ENCODE measurements around the gene TRIM8. TPM values are rescaled to one million over a fixed set of nuclear protein-coding genes. Genes with fewer than 3 reads are reported as not detected.

TRIM8 gene
- total RNA-seq, 2 donors from 2014 or later = 27.7 to 32.7 TPM

DNA sequence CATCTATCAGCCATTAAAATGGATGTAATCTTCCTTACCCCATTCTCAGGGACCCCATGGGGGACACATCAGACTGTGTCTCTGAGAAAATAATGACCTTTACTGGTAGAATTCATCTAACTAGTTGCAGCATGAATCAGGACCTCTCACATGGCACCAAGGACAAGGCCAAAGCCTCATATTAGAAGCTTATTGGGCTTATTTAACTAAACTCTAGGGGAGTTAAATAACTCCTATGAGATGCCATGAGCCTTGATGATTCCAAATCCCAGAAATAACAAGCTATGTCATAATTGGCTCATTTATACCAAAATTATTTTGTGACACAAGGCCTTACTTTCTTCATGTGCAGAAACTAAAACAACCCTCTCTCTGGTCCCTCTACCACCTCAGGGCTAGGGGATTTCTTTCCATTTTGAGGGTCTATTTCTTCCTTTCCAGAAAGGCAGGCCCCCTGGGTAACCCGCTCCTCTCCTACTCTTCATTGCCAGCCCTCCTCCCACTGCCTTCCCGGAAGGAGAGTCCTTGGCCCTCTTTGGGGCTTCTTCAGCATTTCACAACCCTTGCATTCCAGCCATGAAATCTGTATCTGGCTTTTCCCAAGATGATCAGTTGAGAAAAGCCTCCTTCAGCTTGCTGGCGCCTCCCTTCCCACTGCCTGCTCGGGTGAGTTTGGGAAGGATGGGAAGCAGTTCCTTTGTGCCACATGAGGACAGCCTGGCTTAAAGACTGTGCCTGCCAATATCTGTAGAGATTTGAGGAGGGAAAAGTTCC is 41.8 kb upstream of the TRIM8 start:
- no peak overlapping the region for H3K4me3 Mint-ChIP-seq
- no peaks in the 10 kb centered on the region for H3K27me3 Mint-ChIP-seq (ENCODE audit: insufficient read depth)
- peaks cover 6% of the 10 kb centered on the region for H3K4me1 Mint-ChIP-seq
- H3K36me3 Mint-ChIP-seq (ENCODE audit: low read depth) = peaks cover 29% of the 10 kb centered on the region
- TF ChIP-seq, protein P1, sequence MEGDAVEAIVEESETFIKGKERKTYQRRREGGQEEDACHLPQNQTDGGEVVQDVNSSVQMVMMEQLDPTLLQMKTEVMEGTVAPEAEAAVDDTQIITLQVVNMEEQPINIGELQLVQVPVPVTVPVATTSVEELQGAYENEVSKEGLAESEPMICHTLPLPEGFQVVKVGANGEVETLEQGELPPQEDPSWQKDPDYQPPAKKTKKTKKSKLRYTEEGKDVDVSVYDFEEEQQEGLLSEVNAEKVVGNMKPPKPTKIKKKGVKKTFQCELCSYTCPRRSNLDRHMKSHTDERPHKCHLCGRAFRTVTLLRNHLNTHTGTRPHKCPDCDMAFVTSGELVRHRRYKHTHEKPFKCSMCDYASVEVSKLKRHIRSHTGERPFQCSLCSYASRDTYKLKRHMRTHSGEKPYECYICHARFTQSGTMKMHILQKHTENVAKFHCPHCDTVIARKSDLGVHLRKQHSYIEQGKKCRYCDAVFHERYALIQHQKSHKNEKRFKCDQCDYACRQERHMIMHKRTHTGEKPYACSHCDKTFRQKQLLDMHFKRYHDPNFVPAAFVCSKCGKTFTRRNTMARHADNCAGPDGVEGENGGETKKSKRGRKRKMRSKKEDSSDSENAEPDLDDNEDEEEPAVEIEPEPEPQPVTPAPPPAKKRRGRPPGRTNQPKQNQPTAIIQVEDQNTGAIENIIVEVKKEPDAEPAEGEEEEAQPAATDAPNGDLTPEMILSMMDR (conservative IDR thresholded peaks at IDR 0.05) = no peak
- no peak for DNase-seq
- Histone ChIP-seq H3K9ac (ENCODE audit: extremely low read depth, low read length, poor library complexity, severe bottlenecking) (no peak overlapping the region), H3K27ac (ENCODE audit: low read depth, low read length) (no peak overlapping the region), H3K9me3 (ENCODE audit: control insufficient read depth, low read length) (no peaks in the 10 kb centered on the region), H3K4me3 (ENCODE audit: low read length) (no peak overlapping the region), H3K4me1 (ENCODE audit: control insufficient read depth, insufficient read depth, low read length) (peaks cover 2% of the 10 kb centered on the region), H3K36me3 (ENCODE audit: control insufficient read depth, insufficient read depth, low read length) (peaks cover 24% of the 10 kb centered on the region), H3K27me3 (ENCODE audit: control insufficient read depth, insufficient read depth, low read length, poor library complexity, severe bottlenecking) (no peaks in the 10 kb centered on the region)
- no peaks in the 10 kb centered on the region for H3K9me3 Mint-ChIP-seq
- no peak overlapping the region for H3K27ac Mint-ChIP-seq
- 92 to 94% methylated on average over 4 of the region's 4 CpGs for WGBS, 2 experiments (ENCODE audit: insufficient coverage in 1 of 2, insufficient read length in 1 of 2)

DNA sequence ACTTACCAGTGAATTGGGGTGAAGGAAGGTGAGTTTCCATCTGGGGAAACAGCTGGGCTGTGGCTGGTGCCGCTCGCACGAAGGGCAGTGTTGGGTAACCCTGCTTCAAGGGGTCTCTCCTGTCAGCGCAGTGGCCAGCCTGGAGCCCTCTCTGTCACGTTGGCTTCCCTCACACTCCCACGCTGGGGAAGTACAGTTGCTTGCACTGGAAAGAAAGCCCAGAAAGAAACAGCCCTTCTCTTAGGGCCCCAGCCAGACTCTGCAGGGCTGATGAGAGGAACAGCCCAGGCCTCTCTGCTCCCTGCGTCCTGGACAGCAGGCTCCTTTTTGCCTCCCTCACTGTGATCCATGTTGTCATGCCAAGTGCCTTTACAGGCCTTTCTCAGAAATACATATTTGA is 40.3 kb upstream of the TRIM8 start:
- H3K4me3 Mint-ChIP-seq = no peak overlapping the region
- Histone ChIP-seq H3K4me3 (ENCODE audit: low read length) (no peak overlapping the region), H3K27me3 (ENCODE audit: control insufficient read depth, insufficient read depth, low read length, poor library complexity, severe bottlenecking) (no peaks in the 10 kb centered on the region), H3K9me3 (ENCODE audit: control insufficient read depth, low read length) (no peaks in the 10 kb centered on the region), H3K36me3 (ENCODE audit: control insufficient read depth, insufficient read depth, low read length) (peaks cover 11% of the 10 kb centered on the region), H3K4me1 (ENCODE audit: control insufficient read depth, insufficient read depth, low read length) (peaks cover 2% of the 10 kb centered on the region), H3K9ac (ENCODE audit: extremely low read depth, low read length, poor library complexity, severe bottlenecking) (no peak overlapping the region), H3K27ac (ENCODE audit: low read depth, low read length) (no peak overlapping the region)
- DNase-seq = no peak
- TF ChIP-seq, protein P1 (conservative IDR thresholded peaks at IDR 0.05) = no peak
- WGBS, 2 experiments (ENCODE audit: insufficient coverage in 1 of 2, insufficient read length in 1 of 2) = 89 to 90% methylated on average over 4 to 7 of the region's 7 CpGs
- H3K9me3 Mint-ChIP-seq = no peaks in the 10 kb centered on the region
- H3K27ac Mint-ChIP-seq = no peak overlapping the region
- H3K36me3 Mint-ChIP-seq (ENCODE audit: low read depth) = peaks cover 26% of the 10 kb centered on the region
- peaks cover 6% of the 10 kb centered on the region for H3K4me1 Mint-ChIP-seq
- no peaks in the 10 kb centered on the region for H3K27me3 Mint-ChIP-seq (ENCODE audit: insufficient read depth)

DNA sequence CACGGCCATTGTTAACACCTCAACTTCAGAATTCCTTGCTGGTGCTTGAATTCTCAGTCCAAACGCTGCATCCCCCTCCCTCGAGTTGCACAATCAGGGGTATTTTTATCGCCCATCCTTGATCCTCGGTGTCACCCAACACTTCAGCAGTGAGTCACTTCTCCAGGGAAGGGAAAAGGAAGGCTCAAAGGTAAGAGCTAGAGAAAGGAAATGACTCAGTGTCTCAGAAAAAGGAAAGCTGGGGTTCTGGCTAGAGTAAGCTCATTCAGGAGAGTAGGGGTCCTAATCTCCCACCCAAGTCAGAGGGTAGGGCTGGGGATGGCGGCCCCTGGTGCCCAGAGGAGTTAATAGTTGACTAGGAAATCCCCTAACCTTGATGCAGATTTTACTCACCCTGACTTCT is 39.8 kb upstream of the TRIM8 start:
- Histone ChIP-seq H3K4me3 (ENCODE audit: low read length) (no peak overlapping the region), H3K4me1 (ENCODE audit: control insufficient read depth, insufficient read depth, low read length) (peaks cover under 1% of the 10 kb centered on the region)
- peaks cover 26% of the 10 kb centered on the region for H3K36me3 Mint-ChIP-seq (ENCODE audit: low read depth)

More for the DNA sequence above, 39.8 kb upstream of the TRIM8 start:
- no peak overlapping the region for H3K27ac ChIP-seq (ENCODE audit: low read depth, low read length)
- 76 to 90% methylated on average over 5 to 6 of the region's 6 CpGs for whole genome bisulfite sequencing, 2 experiments (ENCODE audit: insufficient coverage in 1 of 2, insufficient read length in 1 of 2)
- no peaks in the 10 kb centered on the region for H3K27me3 ChIP-seq (ENCODE audit: control insufficient read depth, insufficient read depth, low read length, poor library complexity, severe bottlenecking)
- no peak for DNase-seq
- H3K9me3 ChIP-seq (ENCODE audit: control insufficient read depth, low read length) = no peaks in the 10 kb centered on the region
- Mint-ChIP-seq H3K27me3 (ENCODE audit: insufficient read depth) (no peaks in the 10 kb centered on the region), H3K4me3 (no peak overlapping the region), H3K27ac (no peak overlapping the region), H3K9me3 (no peaks in the 10 kb centered on the region), H3K4me1 (peaks cover 2% of the 10 kb centered on the region)
- H3K9ac ChIP-seq (ENCODE audit: extremely low read depth, low read length, poor library complexity, severe bottlenecking) = no peak overlapping the region
- H3K36me3 ChIP-seq (ENCODE audit: control insufficient read depth, insufficient read depth, low read length) = peaks cover 8% of the 10 kb centered on the region
- TF ChIP-seq, protein P1 (conservative IDR thresholded peaks at IDR 0.05) = no peak

Data from endodermal cell (in vitro differentiated cells).